CD4-positive, alpha-beta T cell treated with Interleukin-4 for 4 hours (primary cell): ENCODE data around the gene P2RX4.
"Not testable (repeated sequence)": the region's sequence is repeated elsewhere in the genome, so short reads cannot be mapped to it uniquely, and the experiment has no call there.

Experiments used
- DNase-seq: peaks from one replicate; pipeline ENCODE4 v3.0.0-alpha.2; 2020

P2RX4 gene

GRCh38 chr12:121209624-121210572 is at the start of gene P2RX4:
P2RX4 (plus strand) TSS chr12:121210129; CDS start chr12:121210165, 36 bp downstream.
- DNase-seq, result peak; percentile 86

- DNase-seq, result no peak
These were observed 47.5 kb upstream of the P2RX4 start for GRCh38 chr12:121162384-121162783.

- DNase-seq, result no peak
These were observed 46.9 kb upstream of the P2RX4 start for GRCh38 chr12:121162985-121163384.

- DNase-seq, result not testable (repeated sequence)
These were observed 45.1 kb upstream of the P2RX4 start for GRCh38 chr12:121164839-121165238.

GRCh38 chr12:121165316-121165715 is 44.6 kb upstream of the P2RX4 start:
- DNase-seq, result no peak

GRCh38 chr12:121166356-121166755 is 43.6 kb upstream of the P2RX4 start:
- no peak for DNase-seq

GRCh38 chr12:121167232-121167820 is 42.6 kb upstream of the P2RX4 start:
- DNase-seq, result no peak

- no peak for DNase-seq
These were observed 42.0 kb upstream of the P2RX4 start for GRCh38 chr12:121167951-121168350.

- no peak for DNase-seq
These were observed 39.8 kb upstream of the P2RX4 start for GRCh38 chr12:121170151-121170550.

- DNase-seq, result no peak
These were observed 39.2 kb upstream of the P2RX4 start for GRCh38 chr12:121170611-121171260.

GRCh38 chr12:121172145-121172544 is 37.8 kb upstream of the P2RX4 start:
- no peak for DNase-seq

- DNase-seq, result no peak
These were observed 34.4 kb upstream of the P2RX4 start for GRCh38 chr12:121175383-121176119.

GRCh38 chr12:121176826-121177529 is 33.0 kb upstream of the P2RX4 start:
- no peak for DNase-seq

GRCh38 chr12:121181181-121181580 is 28.7 kb upstream of the P2RX4 start:
- no peak for DNase-seq

GRCh38 chr12:121182222-121182893 is 27.6 kb upstream of the P2RX4 start:
- no peak for DNase-seq

GRCh38 chr12:121184425-121184824 is 25.5 kb upstream of the P2RX4 start:
- DNase-seq, result no peak

GRCh38 chr12:121184984-121185889 is 24.7 kb upstream of the P2RX4 start:
- DNase-seq, result no peak

GRCh38 chr12:121186826-121187225 is 23.1 kb upstream of the P2RX4 start:
- no peak for DNase-seq

GRCh38 chr12:121187501-121187900 is 22.4 kb upstream of the P2RX4 start:
- DNase-seq, result no peak

GRCh38 chr12:121188227-121188626 is 21.7 kb upstream of the P2RX4 start:
- DNase-seq, result no peak

GRCh38 chr12:121189131-121189530 is 20.8 kb upstream of the P2RX4 start:
- DNase-seq, result no peak
